ENCODE measurements around the gene REPS1. TPM values are rescaled to one million over a fixed set of nuclear protein-coding genes. Genes with fewer than 3 reads are reported as not detected.

Gene REPS1
- total RNA-seq, 1 experiment from 2014 or later, result 55.1 TPM

GRCh38 chr6:138882369-138883017 lies 105.6 kb downstream of the REPS1 start (continued):
- TF ChIP-seq ZNF425 (CRISPR knock-in tag; conservative IDR thresholded peaks at IDR 0.05) (no peak), MXD4 (CRISPR knock-in tag; IDR thresholded peaks at IDR 0.05; ENCODE audit: borderline replicate concordance) (no peak), NFATC4 (CRISPR knock-in tag; IDR thresholded peaks at IDR 0.05) (no peak)

DNA sequence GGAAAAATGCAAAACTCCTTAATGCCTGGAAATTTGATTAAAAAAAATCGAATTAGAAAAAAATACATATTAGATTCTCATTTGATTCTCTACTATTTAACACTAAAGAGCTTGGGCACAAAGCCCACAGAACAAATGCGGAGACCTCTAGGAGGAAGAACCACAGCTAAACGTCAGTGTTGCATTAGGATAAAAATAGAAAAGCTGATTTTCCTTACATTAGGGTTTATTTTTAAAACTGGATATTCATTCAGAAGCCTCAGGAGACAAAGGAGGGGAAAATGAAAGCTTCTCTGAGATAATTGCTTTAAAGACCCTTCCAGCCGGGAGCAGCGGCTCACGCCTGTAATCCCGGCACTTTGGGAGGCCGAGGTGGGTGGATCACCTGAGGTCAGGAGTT lies 114.9 kb downstream of the REPS1 start:
- DNase-seq (ENCODE audit: low spot score), result no peak
- Mint-ChIP-seq H3K27ac (no peak overlapping the region), H3K36me3 (no peaks in the 10 kb centered on the region), H3K9me3 (no peaks in the 10 kb centered on the region), H3K27me3 (ENCODE audit: low read depth) (no peaks in the 10 kb centered on the region), H3K4me1 (peaks cover 25% of the 10 kb centered on the region), H3K4me3 (no peak overlapping the region)
- ChIA-PET POLR2A (no interaction called here), CTCF (no interaction called here)
- ATAC-seq, result no peak
- TF ChIP-seq, protein P1, sequence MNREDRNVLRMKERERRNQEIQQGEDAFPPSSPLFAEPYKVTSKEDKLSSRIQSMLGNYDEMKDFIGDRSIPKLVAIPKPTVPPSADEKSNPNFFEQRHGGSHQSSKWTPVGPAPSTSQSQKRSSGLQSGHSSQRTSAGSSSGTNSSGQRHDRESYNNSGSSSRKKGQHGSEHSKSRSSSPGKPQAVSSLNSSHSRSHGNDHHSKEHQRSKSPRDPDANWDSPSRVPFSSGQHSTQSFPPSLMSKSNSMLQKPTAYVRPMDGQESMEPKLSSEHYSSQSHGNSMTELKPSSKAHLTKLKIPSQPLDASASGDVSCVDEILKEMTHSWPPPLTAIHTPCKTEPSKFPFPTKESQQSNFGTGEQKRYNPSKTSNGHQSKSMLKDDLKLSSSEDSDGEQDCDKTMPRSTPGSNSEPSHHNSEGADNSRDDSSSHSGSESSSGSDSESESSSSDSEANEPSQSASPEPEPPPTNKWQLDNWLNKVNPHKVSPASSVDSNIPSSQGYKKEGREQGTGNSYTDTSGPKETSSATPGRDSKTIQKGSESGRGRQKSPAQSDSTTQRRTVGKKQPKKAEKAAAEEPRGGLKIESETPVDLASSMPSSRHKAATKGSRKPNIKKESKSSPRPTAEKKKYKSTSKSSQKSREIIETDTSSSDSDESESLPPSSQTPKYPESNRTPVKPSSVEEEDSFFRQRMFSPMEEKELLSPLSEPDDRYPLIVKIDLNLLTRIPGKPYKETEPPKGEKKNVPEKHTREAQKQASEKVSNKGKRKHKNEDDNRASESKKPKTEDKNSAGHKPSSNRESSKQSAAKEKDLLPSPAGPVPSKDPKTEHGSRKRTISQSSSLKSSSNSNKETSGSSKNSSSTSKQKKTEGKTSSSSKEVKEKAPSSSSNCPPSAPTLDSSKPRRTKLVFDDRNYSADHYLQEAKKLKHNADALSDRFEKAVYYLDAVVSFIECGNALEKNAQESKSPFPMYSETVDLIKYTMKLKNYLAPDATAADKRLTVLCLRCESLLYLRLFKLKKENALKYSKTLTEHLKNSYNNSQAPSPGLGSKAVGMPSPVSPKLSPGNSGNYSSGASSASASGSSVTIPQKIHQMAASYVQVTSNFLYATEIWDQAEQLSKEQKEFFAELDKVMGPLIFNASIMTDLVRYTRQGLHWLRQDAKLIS (CRISPR knock-in tag; IDR thresholded peaks at IDR 0.05; ENCODE audit: borderline replicate concordance), result no peak
- no peak for TF ChIP-seq KAT7 (CRISPR knock-in tag; IDR thresholded peaks at IDR 0.05; ENCODE audit: borderline replicate concordance)
- TF ChIP-seq ZNF416 (CRISPR knock-in tag; IDR thresholded peaks at IDR 0.05), result no peak
- no peak for TF ChIP-seq STAT6 (CRISPR knock-in tag; conservative IDR thresholded peaks at IDR 0.05; ENCODE audit: low read depth)
- TF ChIP-seq, protein P2, sequence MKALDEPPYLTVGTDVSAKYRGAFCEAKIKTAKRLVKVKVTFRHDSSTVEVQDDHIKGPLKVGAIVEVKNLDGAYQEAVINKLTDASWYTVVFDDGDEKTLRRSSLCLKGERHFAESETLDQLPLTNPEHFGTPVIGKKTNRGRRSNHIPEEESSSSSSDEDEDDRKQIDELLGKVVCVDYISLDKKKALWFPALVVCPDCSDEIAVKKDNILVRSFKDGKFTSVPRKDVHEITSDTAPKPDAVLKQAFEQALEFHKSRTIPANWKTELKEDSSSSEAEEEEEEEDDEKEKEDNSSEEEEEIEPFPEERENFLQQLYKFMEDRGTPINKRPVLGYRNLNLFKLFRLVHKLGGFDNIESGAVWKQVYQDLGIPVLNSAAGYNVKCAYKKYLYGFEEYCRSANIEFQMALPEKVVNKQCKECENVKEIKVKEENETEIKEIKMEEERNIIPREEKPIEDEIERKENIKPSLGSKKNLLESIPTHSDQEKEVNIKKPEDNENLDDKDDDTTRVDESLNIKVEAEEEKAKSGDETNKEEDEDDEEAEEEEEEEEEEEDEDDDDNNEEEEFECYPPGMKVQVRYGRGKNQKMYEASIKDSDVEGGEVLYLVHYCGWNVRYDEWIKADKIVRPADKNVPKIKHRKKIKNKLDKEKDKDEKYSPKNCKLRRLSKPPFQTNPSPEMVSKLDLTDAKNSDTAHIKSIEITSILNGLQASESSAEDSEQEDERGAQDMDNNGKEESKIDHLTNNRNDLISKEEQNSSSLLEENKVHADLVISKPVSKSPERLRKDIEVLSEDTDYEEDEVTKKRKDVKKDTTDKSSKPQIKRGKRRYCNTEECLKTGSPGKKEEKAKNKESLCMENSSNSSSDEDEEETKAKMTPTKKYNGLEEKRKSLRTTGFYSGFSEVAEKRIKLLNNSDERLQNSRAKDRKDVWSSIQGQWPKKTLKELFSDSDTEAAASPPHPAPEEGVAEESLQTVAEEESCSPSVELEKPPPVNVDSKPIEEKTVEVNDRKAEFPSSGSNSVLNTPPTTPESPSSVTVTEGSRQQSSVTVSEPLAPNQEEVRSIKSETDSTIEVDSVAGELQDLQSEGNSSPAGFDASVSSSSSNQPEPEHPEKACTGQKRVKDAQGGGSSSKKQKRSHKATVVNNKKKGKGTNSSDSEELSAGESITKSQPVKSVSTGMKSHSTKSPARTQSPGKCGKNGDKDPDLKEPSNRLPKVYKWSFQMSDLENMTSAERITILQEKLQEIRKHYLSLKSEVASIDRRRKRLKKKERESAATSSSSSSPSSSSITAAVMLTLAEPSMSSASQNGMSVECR (CRISPR knock-in tag; IDR thresholded peaks at IDR 0.05; ENCODE audit: borderline replicate concordance), result no peak
- TF ChIP-seq ZNF263 (CRISPR knock-in tag; IDR thresholded peaks at IDR 0.05; ENCODE audit: low read depth), result no peak
- no peak for TF ChIP-seq NFE2L1 (CRISPR knock-in tag; IDR thresholded peaks at IDR 0.05)
- no peak for TF ChIP-seq SMAD4 (CRISPR knock-in tag; IDR thresholded peaks at IDR 0.05)
- no peak for TF ChIP-seq FOXP4 (CRISPR knock-in tag; IDR thresholded peaks at IDR 0.05)
- TF ChIP-seq FOXP1 (CRISPR knock-in tag; IDR thresholded peaks at IDR 0.05; ENCODE audit: borderline replicate concordance), result no peak
- no peak for TF ChIP-seq SOX15 (CRISPR knock-in tag; IDR thresholded peaks at IDR 0.05)
- no peak for TF ChIP-seq ZNF396 (CRISPR knock-in tag; IDR thresholded peaks at IDR 0.05; ENCODE audit: borderline replicate concordance)
- TF ChIP-seq EMX1 (CRISPR knock-in tag; IDR thresholded peaks at IDR 0.05), result no peak
- no peak for TF ChIP-seq CBFB (CRISPR knock-in tag; IDR thresholded peaks at IDR 0.05; ENCODE audit: low read depth)
